Gastroesophageal sphincter (tissue), 4 donors: Measurements from ENCODE around the gene HTR7. TPM values are rescaled to one million over a fixed set of nuclear protein-coding genes. Genes with fewer than 3 reads are reported as not detected.

Source experiments
- ATAC-seq: fragments of 150-250 bp; one replicate; pipeline ENCODE4 v1.9.1; 2016; ENCODE audit warnings: mild to moderate bottlenecking, moderate library complexity
- H3K27ac ChIP-seq, 4 donors: fragments of 200-600 bp; sonication (generic) in 3 of 4; 1 replicate in 3 of 4; 2 replicates in 1 of 4; pipeline ENCODE4 v1.5.1; 2016 to 2019
- H3K27me3 ChIP-seq: fragments of 200-600 bp; sonication (generic); one replicate; pipeline ENCODE4 v1.5.1; 2019
- H3K36me3 ChIP-seq, 2 donors: fragments of 200-600 bp; sonication (generic); one replicate each; pipeline ENCODE4 v1.5.1; 2019; ENCODE audit warnings: control low read depth in 1 of 2
- H3K4me1 ChIP-seq, 3 donors: fragments of 200-600 bp; sonication (generic); 1 replicate in 2 of 3; 2 replicates in 1 of 3; pipeline ENCODE4 v1.5.1; 2016 to 2019; ENCODE audit warnings: control low read depth in 2 of 3
- H3K4me3 ChIP-seq, 2 donors: fragments of 200-600 bp; sonication (generic); one replicate each; pipeline ENCODE4 v1.5.1; 2019; ENCODE audit warnings: mild to moderate bottlenecking in 1 of 2, moderate library complexity in 1 of 2
- H3K9me3 ChIP-seq, 3 donors: fragments of 200-600 bp; sonication (generic); one replicate each; pipeline ENCODE4 v1.5.1; 2017 to 2019; ENCODE audit warnings: control low read depth in 2 of 3
- EP300 ChIP-seq: sonication (generic); formaldehyde crosslinking; IDR thresholded peaks from one replicate; pipeline ENCODE4 v1.6.1; 2017; ENCODE audit warnings: antibody characterized with exemption, mild to moderate bottlenecking
- POLR2A ChIP-seq, 2 donors: fragments of 450-650 bp; IDR thresholded peaks; one replicate each; pipeline ENCODE4 v1.6.1; 2017; ENCODE audit warnings: antibody characterized with exemption in 2 of 2, mild to moderate bottlenecking in 2 of 2, moderate library complexity in 1 of 2
- POLR2AphosphoS5 ChIP-seq: sonication (generic); formaldehyde crosslinking; IDR thresholded peaks from one replicate; pipeline ENCODE4 v1.6.1; 2017; ENCODE audit warnings: antibody characterized with exemption
- WGBS, 2 donors: methylation state at CpG; one replicate each; pipeline ENCODE4 v1.1.5; 2018; ENCODE audit warnings: low coverage in 1 of 2; 5-methylcytosine and 5-hydroxymethylcytosine counted together
- total RNA-seq, 4 donors: library from RNA; depleted of rRNA; stranded (reverse); fragments of >200 nt; gene quantifications; one replicate each; pipeline ENCODE4 v1.1.0, GENCODE V29; 2016
- TF ChIP-seq, protein P1 (sequence below), 4 experiments: fragments of 200-600 bp in 2 of 4; fragments of 450-650 bp in 2 of 4; sonication (generic) in 1 of 4; IDR thresholded peaks; one replicate each; pipeline ENCODE4 v1.5.1; 2017 to 2019; ENCODE audit warnings: antibody characterized with exemption in 4 of 4, mild to moderate bottlenecking in 2 of 4, moderate library complexity in 2 of 4

Gene HTR7
- total RNA-seq, 4 donors from 2014 or later = 0.19 to 7.9 (median 0.41) TPM

DNA sequence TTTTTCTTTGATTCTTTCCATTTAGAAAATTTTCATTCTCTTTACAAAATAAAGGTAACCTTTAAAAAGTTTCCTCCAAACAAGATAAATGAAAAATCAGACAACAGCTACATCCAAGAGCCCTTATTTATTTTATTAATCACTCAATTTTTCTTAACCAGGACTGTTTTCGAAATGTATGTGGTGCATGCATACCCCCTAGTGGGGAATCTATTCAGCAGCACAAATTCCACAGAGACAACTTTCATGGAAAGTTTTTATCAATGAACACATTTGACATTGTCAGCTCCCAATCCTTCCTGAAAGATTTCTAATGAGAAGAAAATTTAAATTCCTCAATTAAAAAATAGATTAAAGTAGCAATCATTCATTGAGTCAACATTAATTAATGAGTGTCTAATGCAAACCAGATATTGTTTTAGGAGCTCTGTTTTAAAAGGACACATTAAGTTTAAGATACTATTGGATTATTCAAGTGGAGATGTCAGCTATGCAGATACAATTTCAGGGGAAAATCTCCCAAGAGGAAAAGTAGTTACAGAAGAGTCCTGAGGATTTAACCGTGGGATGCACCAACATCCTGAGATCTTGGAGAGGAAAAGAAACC, 5.2 kb upstream of the HTR7 start:
- H3K27ac ChIP-seq = no peak overlapping the region
- H3K36me3 ChIP-seq = no peaks in the 10 kb centered on the region
- H3K4me3 ChIP-seq = no peak overlapping the region
- peaks cover 30% of the 10 kb centered on the region for H3K27me3 ChIP-seq
- TF ChIP-seq, protein P1, sequence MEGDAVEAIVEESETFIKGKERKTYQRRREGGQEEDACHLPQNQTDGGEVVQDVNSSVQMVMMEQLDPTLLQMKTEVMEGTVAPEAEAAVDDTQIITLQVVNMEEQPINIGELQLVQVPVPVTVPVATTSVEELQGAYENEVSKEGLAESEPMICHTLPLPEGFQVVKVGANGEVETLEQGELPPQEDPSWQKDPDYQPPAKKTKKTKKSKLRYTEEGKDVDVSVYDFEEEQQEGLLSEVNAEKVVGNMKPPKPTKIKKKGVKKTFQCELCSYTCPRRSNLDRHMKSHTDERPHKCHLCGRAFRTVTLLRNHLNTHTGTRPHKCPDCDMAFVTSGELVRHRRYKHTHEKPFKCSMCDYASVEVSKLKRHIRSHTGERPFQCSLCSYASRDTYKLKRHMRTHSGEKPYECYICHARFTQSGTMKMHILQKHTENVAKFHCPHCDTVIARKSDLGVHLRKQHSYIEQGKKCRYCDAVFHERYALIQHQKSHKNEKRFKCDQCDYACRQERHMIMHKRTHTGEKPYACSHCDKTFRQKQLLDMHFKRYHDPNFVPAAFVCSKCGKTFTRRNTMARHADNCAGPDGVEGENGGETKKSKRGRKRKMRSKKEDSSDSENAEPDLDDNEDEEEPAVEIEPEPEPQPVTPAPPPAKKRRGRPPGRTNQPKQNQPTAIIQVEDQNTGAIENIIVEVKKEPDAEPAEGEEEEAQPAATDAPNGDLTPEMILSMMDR (IDR thresholded peaks at IDR 0.05) = peak; percentile 22 to 59 (median 46)
- TF ChIP-seq EP300 (no peak), POLR2AphosphoS5 (no peak), POLR2A (IDR thresholded peaks at IDR 0.05) (no peak)
- ATAC-seq = no peak
- WGBS, 2 donors = 23 to 33% methylated on average over 2 of the region's 2 CpGs
- H3K9me3 ChIP-seq = no peaks in the 10 kb centered on the region
- H3K4me1 ChIP-seq = peaks cover 0 to 8% (median 0%) of the 10 kb centered on the region in 3 donors

DNA sequence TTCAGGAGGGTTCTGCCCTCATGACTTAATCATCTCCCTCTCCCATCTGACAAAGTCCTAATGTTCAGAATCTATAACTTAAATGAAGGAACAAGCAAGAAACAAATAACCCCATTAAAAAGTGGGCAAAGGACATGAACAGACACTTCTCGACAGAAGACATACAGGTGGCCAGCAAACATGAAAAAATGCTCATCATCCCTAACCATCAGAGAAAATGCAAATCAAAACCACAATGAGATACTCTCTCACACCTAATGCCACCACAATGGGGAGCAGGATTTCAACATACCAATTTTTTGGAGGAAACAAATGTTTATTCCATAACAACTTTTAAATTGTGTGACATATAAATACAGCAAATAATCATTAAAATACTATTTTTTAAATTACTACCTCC, 3.0 kb upstream of the HTR7 start:
- Histone ChIP-seq H3K27me3 (peaks cover 43% of the 10 kb centered on the region), H3K4me3 (no peak overlapping the region), H3K36me3 (no peaks in the 10 kb centered on the region), H3K9me3 (no peaks in the 10 kb centered on the region), H3K27ac (no peak overlapping the region), H3K4me1 (peaks cover 0 to 21% (median 0%) of the 10 kb centered on the region in 3 donors)
- WGBS, 2 donors = 80 to 88% methylated on average over 1 of the region's 1 CpG
- TF ChIP-seq EP300 = no peak
- TF ChIP-seq, protein P1 (IDR thresholded peaks at IDR 0.05) = no peak
- no peak for TF ChIP-seq POLR2A (IDR thresholded peaks at IDR 0.05)
- no peak for TF ChIP-seq POLR2AphosphoS5
- no peak for ATAC-seq

- Histone ChIP-seq H3K27me3 (peaks cover 51% of the 10 kb centered on the region), H3K27ac (no peak overlapping the region), H3K9me3 (no peaks in the 10 kb centered on the region), H3K4me1 (peaks cover 0 to 21% (median 0%) of the 10 kb centered on the region in 3 donors), H3K36me3 (no peaks in the 10 kb centered on the region), H3K4me3 (no peak overlapping the region)
- WGBS, 2 donors = 63 to 88% methylated on average over 5 of the region's 5 CpGs
- TF ChIP-seq, protein P1 (IDR thresholded peaks at IDR 0.05) = no peak
- TF ChIP-seq POLR2A (IDR thresholded peaks at IDR 0.05) (no peak), POLR2AphosphoS5 (no peak), EP300 (no peak)
- ATAC-seq = no peak
These were observed 1.5 kb upstream of the HTR7 start for GRCh38 chr10:90859321-90859751.

- H3K27ac ChIP-seq = peak overlapping the region in 2 of 4 donors; percentile 57 to 73
- WGBS, 2 donors = 34 to 51% methylated on average over 8 to 10 of the region's 10 CpGs
- H3K27me3 ChIP-seq = peaks cover 51% of the 10 kb centered on the region
- no peak for ATAC-seq
- H3K9me3 ChIP-seq = no peaks in the 10 kb centered on the region
- peaks cover 0 to 21% (median 0%) of the 10 kb centered on the region in 3 donors for H3K4me1 ChIP-seq
- TF ChIP-seq POLR2AphosphoS5 (no peak), POLR2A (IDR thresholded peaks at IDR 0.05) (no peak), EP300 (no peak)
- TF ChIP-seq, protein P1 (IDR thresholded peaks at IDR 0.05) = no peak
- no peaks in the 10 kb centered on the region for H3K36me3 ChIP-seq
- H3K4me3 ChIP-seq = peak overlapping the region; percentile 55 to 71
These were observed 676 bp upstream of the HTR7 start for GRCh38 chr10:90858461-90858968.
